ENCODE measurements around the gene HDAC10.

DNA sequence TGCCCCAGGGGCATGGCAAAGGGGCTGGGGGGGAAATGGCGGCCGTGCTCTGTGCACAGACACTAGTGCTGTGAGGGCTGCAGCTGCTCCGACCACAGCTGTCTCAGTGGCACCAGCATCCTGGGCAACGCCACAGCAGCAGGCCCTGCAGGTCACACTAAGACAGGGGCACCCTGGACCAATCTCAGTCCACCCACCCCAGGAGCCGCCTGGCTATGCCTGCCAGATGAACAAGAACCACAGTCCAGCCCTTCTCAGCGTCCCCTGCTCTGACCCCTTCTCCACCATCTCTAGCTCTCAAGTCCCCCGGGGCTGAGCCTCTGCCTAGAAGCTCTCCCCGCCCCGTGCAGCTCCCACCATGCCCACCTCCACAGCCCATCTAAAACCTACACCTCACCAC lies 22.7 kb downstream of the HDAC10 start:
- TF ChIP-seq, protein P1, sequence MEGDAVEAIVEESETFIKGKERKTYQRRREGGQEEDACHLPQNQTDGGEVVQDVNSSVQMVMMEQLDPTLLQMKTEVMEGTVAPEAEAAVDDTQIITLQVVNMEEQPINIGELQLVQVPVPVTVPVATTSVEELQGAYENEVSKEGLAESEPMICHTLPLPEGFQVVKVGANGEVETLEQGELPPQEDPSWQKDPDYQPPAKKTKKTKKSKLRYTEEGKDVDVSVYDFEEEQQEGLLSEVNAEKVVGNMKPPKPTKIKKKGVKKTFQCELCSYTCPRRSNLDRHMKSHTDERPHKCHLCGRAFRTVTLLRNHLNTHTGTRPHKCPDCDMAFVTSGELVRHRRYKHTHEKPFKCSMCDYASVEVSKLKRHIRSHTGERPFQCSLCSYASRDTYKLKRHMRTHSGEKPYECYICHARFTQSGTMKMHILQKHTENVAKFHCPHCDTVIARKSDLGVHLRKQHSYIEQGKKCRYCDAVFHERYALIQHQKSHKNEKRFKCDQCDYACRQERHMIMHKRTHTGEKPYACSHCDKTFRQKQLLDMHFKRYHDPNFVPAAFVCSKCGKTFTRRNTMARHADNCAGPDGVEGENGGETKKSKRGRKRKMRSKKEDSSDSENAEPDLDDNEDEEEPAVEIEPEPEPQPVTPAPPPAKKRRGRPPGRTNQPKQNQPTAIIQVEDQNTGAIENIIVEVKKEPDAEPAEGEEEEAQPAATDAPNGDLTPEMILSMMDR (IDR thresholded peaks at IDR 0.05) = no peak
- no peak for TF ChIP-seq POLR2AphosphoS5 (IDR thresholded peaks at IDR 0.05)
- TF ChIP-seq EP300 (IDR thresholded peaks at IDR 0.05) = no peak
- TF ChIP-seq POLR2A (IDR thresholded peaks at IDR 0.05; ENCODE audit: low read depth) = no peak
